ENCODE results near the gene KRTCAP2. TPM values are rescaled to one million over a fixed set of nuclear protein-coding genes. Genes with fewer than 3 reads are reported as not detected.
"Not testable (repeated sequence)": the region's sequence is repeated elsewhere in the genome, so short reads cannot be mapped to it uniquely, and the experiment has no call there.

Gene KRTCAP2
- total RNA-seq, 4 donors from 2014 or later = 77.1 to 180 (median 113) TPM

DNA sequence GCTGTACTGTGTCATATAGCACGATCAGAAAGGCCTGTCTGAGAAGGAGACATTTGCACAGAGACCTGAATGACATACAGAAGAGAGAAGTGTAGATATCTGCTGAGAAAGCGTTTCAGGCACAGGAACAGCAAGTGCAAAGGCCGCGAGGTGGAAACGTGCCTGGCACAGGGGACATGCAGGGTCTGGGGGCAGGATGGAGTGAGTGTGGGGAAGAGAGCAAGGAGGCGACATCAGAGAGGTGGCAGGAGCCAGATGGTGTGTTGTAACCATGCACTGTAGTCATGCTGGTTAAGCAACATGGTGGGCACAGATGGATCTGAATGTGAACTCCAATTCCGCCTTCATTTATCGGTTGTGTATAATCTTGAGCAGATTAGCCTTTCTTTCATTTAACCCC is 13.0 kb downstream of the KRTCAP2 start:
- no peaks in the 10 kb centered on the region for H3K27me3 ChIP-seq
- DNase-seq (ENCODE audit: low spot score in 2 of 2) = peak in 1 of 2 donors; percentile 9
- WGBS = 81% methylated on average over 8 of the region's 8 CpGs

DNA sequence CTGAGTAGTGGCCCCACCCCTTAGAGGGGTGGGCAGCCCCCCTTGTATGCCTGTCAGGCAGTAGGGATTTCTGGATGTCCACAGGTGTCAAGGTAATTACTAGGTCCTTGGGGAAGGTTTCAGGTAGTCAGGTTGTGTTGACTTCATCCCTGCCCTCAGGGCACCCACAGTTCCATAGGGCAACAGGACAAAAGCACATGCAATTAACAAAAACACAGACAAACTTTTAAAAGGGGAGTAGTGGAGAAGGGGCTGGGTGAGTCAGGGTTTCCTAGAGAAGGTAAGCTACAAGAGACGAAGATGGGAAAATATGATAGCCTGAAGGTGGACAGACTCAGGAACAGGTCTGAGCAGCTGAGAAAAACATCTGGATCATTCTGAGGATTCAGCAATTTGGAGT is 14.1 kb downstream of the KRTCAP2 start:
- peak in 1 of 2 donors; percentile 14 for DNase-seq (ENCODE audit: low spot score in 2 of 2)
- Histone ChIP-seq H3K36me3 (no peaks in the 10 kb centered on the region), H3K27ac (no peak overlapping the region), H3K27me3 (no peaks in the 10 kb centered on the region), H3K4me3 (no peak overlapping the region), H3K4me1 (no peaks in the 10 kb centered on the region), H3K9me3 (no peaks in the 10 kb centered on the region)
- 53% methylated on average over 1 of the region's 1 CpG for WGBS
- TF ChIP-seq, protein P1, sequence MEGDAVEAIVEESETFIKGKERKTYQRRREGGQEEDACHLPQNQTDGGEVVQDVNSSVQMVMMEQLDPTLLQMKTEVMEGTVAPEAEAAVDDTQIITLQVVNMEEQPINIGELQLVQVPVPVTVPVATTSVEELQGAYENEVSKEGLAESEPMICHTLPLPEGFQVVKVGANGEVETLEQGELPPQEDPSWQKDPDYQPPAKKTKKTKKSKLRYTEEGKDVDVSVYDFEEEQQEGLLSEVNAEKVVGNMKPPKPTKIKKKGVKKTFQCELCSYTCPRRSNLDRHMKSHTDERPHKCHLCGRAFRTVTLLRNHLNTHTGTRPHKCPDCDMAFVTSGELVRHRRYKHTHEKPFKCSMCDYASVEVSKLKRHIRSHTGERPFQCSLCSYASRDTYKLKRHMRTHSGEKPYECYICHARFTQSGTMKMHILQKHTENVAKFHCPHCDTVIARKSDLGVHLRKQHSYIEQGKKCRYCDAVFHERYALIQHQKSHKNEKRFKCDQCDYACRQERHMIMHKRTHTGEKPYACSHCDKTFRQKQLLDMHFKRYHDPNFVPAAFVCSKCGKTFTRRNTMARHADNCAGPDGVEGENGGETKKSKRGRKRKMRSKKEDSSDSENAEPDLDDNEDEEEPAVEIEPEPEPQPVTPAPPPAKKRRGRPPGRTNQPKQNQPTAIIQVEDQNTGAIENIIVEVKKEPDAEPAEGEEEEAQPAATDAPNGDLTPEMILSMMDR (IDR thresholded peaks at IDR 0.05) = no peak
- TF ChIP-seq POLR2AphosphoS5 (IDR thresholded peaks at IDR 0.05) (no peak), EP300 (IDR thresholded peaks at IDR 0.05) (no peak), POLR2A (IDR thresholded peaks at IDR 0.05) (no peak)

More for the DNA sequence above, 13.0 kb downstream of the KRTCAP2 start:
- H3K4me1 ChIP-seq = no peaks in the 10 kb centered on the region
- no peak overlapping the region for H3K4me3 ChIP-seq
- H3K36me3 ChIP-seq = no peaks in the 10 kb centered on the region
- H3K9me3 ChIP-seq = no peaks in the 10 kb centered on the region
- no peak overlapping the region for H3K27ac ChIP-seq
- TF ChIP-seq, protein P1 (IDR thresholded peaks at IDR 0.05) = no peak
- no peak for TF ChIP-seq POLR2AphosphoS5 (IDR thresholded peaks at IDR 0.05)
- no peak for TF ChIP-seq EP300 (IDR thresholded peaks at IDR 0.05)
- TF ChIP-seq POLR2A (IDR thresholded peaks at IDR 0.05) = no peak

GRCh38 chr1:155155996-155156643 is 17.0 kb downstream of the KRTCAP2 start:
- H3K9me3 ChIP-seq; DNase-seq (ENCODE audit: low spot score in 2 of 2); H3K27me3 ChIP-seq; H3K4me1 ChIP-seq; H3K4me3 ChIP-seq; H3K36me3 ChIP-seq; H3K27ac ChIP-seq: not testable (repeated sequence)
- 73% methylated on average over 3 of the region's 3 CpGs for WGBS

GRCh38 chr1:155145491-155145890 is 27.6 kb downstream of the KRTCAP2 start:
- Histone ChIP-seq H3K4me1 (peaks cover 2% of the 10 kb centered on the region), H3K9me3 (no peaks in the 10 kb centered on the region), H3K4me3 (no peak overlapping the region), H3K27me3 (peaks cover 3% of the 10 kb centered on the region), H3K36me3 (no peaks in the 10 kb centered on the region), H3K27ac (no peak overlapping the region)
- no peak for TF ChIP-seq EP300 (IDR thresholded peaks at IDR 0.05)
- TF ChIP-seq POLR2A (IDR thresholded peaks at IDR 0.05) = no peak
- TF ChIP-seq POLR2AphosphoS5 (IDR thresholded peaks at IDR 0.05) = no peak
- TF ChIP-seq, protein P1 (IDR thresholded peaks at IDR 0.05) = no peak
- no peak for DNase-seq (ENCODE audit: low spot score in 2 of 2)
- WGBS = 91% methylated on average over 3 of the region's 3 CpGs

GRCh38 chr1:155141749-155142148 is 31.4 kb downstream of the KRTCAP2 start:
- WGBS = 87% methylated on average over 7 of the region's 7 CpGs
- no peaks in the 10 kb centered on the region for H3K9me3 ChIP-seq
- TF ChIP-seq POLR2AphosphoS5 (IDR thresholded peaks at IDR 0.05) (no peak), POLR2A (IDR thresholded peaks at IDR 0.05) (no peak), EP300 (IDR thresholded peaks at IDR 0.05) (no peak)

GRCh38 chr1:155140630-155140953 is 32.5 kb downstream of the KRTCAP2 start:
- TF ChIP-seq POLR2A (IDR thresholded peaks at IDR 0.05) = no peak
- TF ChIP-seq, protein P1 (IDR thresholded peaks at IDR 0.05) = no peak
- DNase-seq (ENCODE audit: low spot score in 2 of 2) = no peak
- peak overlapping the region; percentile 87 for H3K27ac ChIP-seq
- no peaks in the 10 kb centered on the region for H3K9me3 ChIP-seq
- WGBS = 5% methylated on average over 11 of the region's 11 CpGs
- no peaks in the 10 kb centered on the region for H3K36me3 ChIP-seq
- peak overlapping the region; percentile 80 for H3K4me3 ChIP-seq
- H3K4me1 ChIP-seq = peaks cover 32% of the 10 kb centered on the region
- H3K27me3 ChIP-seq = no peaks in the 10 kb centered on the region

More at GRCh38 chr1:155141749-155142148, 31.4 kb downstream of the KRTCAP2 start:
- peak in 1 of 2 donors; percentile 42 for DNase-seq (ENCODE audit: low spot score in 2 of 2)
- H3K4me1 ChIP-seq = peaks cover 30% of the 10 kb centered on the region
- H3K27me3 ChIP-seq = peaks cover 3% of the 10 kb centered on the region
- H3K27ac ChIP-seq = no peak overlapping the region
- no peak overlapping the region for H3K4me3 ChIP-seq
- no peaks in the 10 kb centered on the region for H3K36me3 ChIP-seq
